T-helper 1 cell treated with Interleukin-12 subunit alpha and Interleukin-12 subunit beta and Interleukin-4 antibody, amounts not matched to agents 30 μg/mL and 1 μg/mL, for 36 hours (primary cell): Measurements from ENCODE around the gene BPGM.

Source experiments
- H3K27ac Mint-ChIP-seq: one replicate; pipeline ENCODE4 v1.8.0; 2021; ENCODE audit warnings: mild to moderate bottlenecking, mixed read lengths
- H3K27me3 Mint-ChIP-seq: one replicate; pipeline ENCODE4 v1.8.0; 2021; ENCODE audit warnings: low read depth, mixed read lengths
- H3K36me3 Mint-ChIP-seq: one replicate; pipeline ENCODE4 v1.8.0; 2021; ENCODE audit warnings: low read depth, mixed read lengths
- H3K4me1 Mint-ChIP-seq: one replicate; pipeline ENCODE4 v1.8.0; 2021; ENCODE audit warnings: low read depth, mixed read lengths
- H3K4me3 Mint-ChIP-seq: one replicate; pipeline ENCODE4 v1.8.0; 2021; ENCODE audit warnings: mild to moderate bottlenecking, moderate library complexity, mixed read lengths
- H3K9me3 Mint-ChIP-seq: one replicate; pipeline ENCODE4 v1.8.0; 2021; ENCODE audit warnings: mixed read lengths

Gene BPGM

GRCh38 chr7:134703782-134704181 is 57.1 kb downstream of the BPGM start:
- H3K4me1 Mint-ChIP-seq = no peaks in the 10 kb centered on the region
- no peak overlapping the region for H3K27ac Mint-ChIP-seq

GRCh38 chr7:134704827-134705226 is 58.2 kb downstream of the BPGM start:
- no peak overlapping the region for H3K27ac Mint-ChIP-seq
- H3K27me3 Mint-ChIP-seq = peaks cover 10% of the 10 kb centered on the region
- H3K9me3 Mint-ChIP-seq = no peaks in the 10 kb centered on the region
- H3K36me3 Mint-ChIP-seq = no peaks in the 10 kb centered on the region
- H3K4me1 Mint-ChIP-seq = no peaks in the 10 kb centered on the region
- no peak overlapping the region for H3K4me3 Mint-ChIP-seq

More at GRCh38 chr7:134703782-134704181, 57.1 kb downstream of the BPGM start:
- no peaks in the 10 kb centered on the region for H3K36me3 Mint-ChIP-seq
- no peaks in the 10 kb centered on the region for H3K9me3 Mint-ChIP-seq
- no peak overlapping the region for H3K4me3 Mint-ChIP-seq
- peaks cover 10% of the 10 kb centered on the region for H3K27me3 Mint-ChIP-seq

GRCh38 chr7:134705716-134706115 is 59.1 kb downstream of the BPGM start:
- Mint-ChIP-seq H3K9me3 (no peaks in the 10 kb centered on the region), H3K4me1 (peaks cover 4% of the 10 kb centered on the region), H3K27ac (no peak overlapping the region), H3K27me3 (peaks cover 10% of the 10 kb centered on the region), H3K36me3 (no peaks in the 10 kb centered on the region), H3K4me3 (no peak overlapping the region)

- peaks cover 10% of the 10 kb centered on the region for H3K27me3 Mint-ChIP-seq
- peaks cover 11% of the 10 kb centered on the region for H3K4me1 Mint-ChIP-seq
- no peak overlapping the region for H3K27ac Mint-ChIP-seq
- H3K4me3 Mint-ChIP-seq = no peak overlapping the region
- no peaks in the 10 kb centered on the region for H3K36me3 Mint-ChIP-seq
- H3K9me3 Mint-ChIP-seq = no peaks in the 10 kb centered on the region
Measured at GRCh38 chr7:134706468-134706867, 59.8 kb downstream of the BPGM start.

- no peak overlapping the region for H3K27ac Mint-ChIP-seq
- H3K27me3 Mint-ChIP-seq = peaks cover 10% of the 10 kb centered on the region
- no peaks in the 10 kb centered on the region for H3K9me3 Mint-ChIP-seq
- no peak overlapping the region for H3K4me3 Mint-ChIP-seq
- no peaks in the 10 kb centered on the region for H3K36me3 Mint-ChIP-seq
- H3K4me1 Mint-ChIP-seq = peaks cover 14% of the 10 kb centered on the region
Measured at GRCh38 chr7:134707663-134708378, 61.2 kb downstream of the BPGM start.

GRCh38 chr7:134708692-134709091 is 62.0 kb downstream of the BPGM start:
- Mint-ChIP-seq H3K27me3 (peaks cover 6% of the 10 kb centered on the region), H3K36me3 (no peaks in the 10 kb centered on the region), H3K27ac (no peak overlapping the region), H3K4me1 (peaks cover 16% of the 10 kb centered on the region), H3K9me3 (no peaks in the 10 kb centered on the region), H3K4me3 (no peak overlapping the region)

- Mint-ChIP-seq H3K27me3 (peaks cover 6% of the 10 kb centered on the region), H3K27ac (no peak overlapping the region), H3K4me1 (peaks cover 16% of the 10 kb centered on the region), H3K36me3 (no peaks in the 10 kb centered on the region), H3K4me3 (no peak overlapping the region), H3K9me3 (no peaks in the 10 kb centered on the region)
Measured at GRCh38 chr7:134709197-134709596, 62.5 kb downstream of the BPGM start.

GRCh38 chr7:134710511-134710853 is 63.8 kb downstream of the BPGM start:
- H3K4me1 Mint-ChIP-seq = peaks cover 16% of the 10 kb centered on the region
- peak overlapping the region; percentile 25 for H3K4me3 Mint-ChIP-seq
- H3K9me3 Mint-ChIP-seq = no peaks in the 10 kb centered on the region
- peak overlapping the region; percentile 89 for H3K27ac Mint-ChIP-seq
- H3K36me3 Mint-ChIP-seq = no peaks in the 10 kb centered on the region
- H3K27me3 Mint-ChIP-seq = peaks cover 3% of the 10 kb centered on the region

- Mint-ChIP-seq H3K27ac (peak overlapping the region; percentile 89), H3K4me3 (peak overlapping the region; percentile 25), H3K9me3 (no peaks in the 10 kb centered on the region), H3K36me3 (no peaks in the 10 kb centered on the region), H3K27me3 (peaks cover 3% of the 10 kb centered on the region), H3K4me1 (peaks cover 16% of the 10 kb centered on the region)
Measured at GRCh38 chr7:134710854-134711624, 64.4 kb downstream of the BPGM start.

GRCh38 chr7:134712196-134712595 is 65.5 kb downstream of the BPGM start:
- Mint-ChIP-seq H3K4me1 (peaks cover 16% of the 10 kb centered on the region), H3K9me3 (no peaks in the 10 kb centered on the region), H3K36me3 (no peaks in the 10 kb centered on the region), H3K4me3 (no peak overlapping the region), H3K27ac (no peak overlapping the region), H3K27me3 (peaks cover 3% of the 10 kb centered on the region)

GRCh38 chr7:134714470-134715205 is 68.0 kb downstream of the BPGM start:
- Mint-ChIP-seq H3K9me3 (no peaks in the 10 kb centered on the region), H3K27me3 (peaks cover 3% of the 10 kb centered on the region), H3K36me3 (no peaks in the 10 kb centered on the region), H3K4me1 (peaks cover 16% of the 10 kb centered on the region), H3K4me3 (no peak overlapping the region), H3K27ac (no peak overlapping the region)

- Mint-ChIP-seq H3K9me3 (no peaks in the 10 kb centered on the region), H3K27ac (no peak overlapping the region), H3K4me3 (no peak overlapping the region), H3K4me1 (no peaks in the 10 kb centered on the region), H3K27me3 (no peaks in the 10 kb centered on the region), H3K36me3 (no peaks in the 10 kb centered on the region)
Measured at GRCh38 chr7:134718211-134718875, 71.7 kb downstream of the BPGM start.

GRCh38 chr7:134720091-134720935 is 73.7 kb downstream of the BPGM start:
- H3K4me3 Mint-ChIP-seq = no peak overlapping the region
- no peak overlapping the region for H3K27ac Mint-ChIP-seq
- no peaks in the 10 kb centered on the region for H3K36me3 Mint-ChIP-seq
- H3K27me3 Mint-ChIP-seq = no peaks in the 10 kb centered on the region
- H3K4me1 Mint-ChIP-seq = no peaks in the 10 kb centered on the region
- H3K9me3 Mint-ChIP-seq = no peaks in the 10 kb centered on the region

GRCh38 chr7:134721171-134721570 is 74.5 kb downstream of the BPGM start:
- no peaks in the 10 kb centered on the region for H3K27me3 Mint-ChIP-seq
- H3K4me1 Mint-ChIP-seq = no peaks in the 10 kb centered on the region
- peaks cover 1% of the 10 kb centered on the region for H3K36me3 Mint-ChIP-seq
- H3K27ac Mint-ChIP-seq = no peak overlapping the region
- H3K9me3 Mint-ChIP-seq = no peaks in the 10 kb centered on the region
- no peak overlapping the region for H3K4me3 Mint-ChIP-seq
